DND-41 (cell line): ENCODE measurements around the gene AKAP1.
A peak's percentile ranks its signal among the peaks of the same experiment; 100 is the strongest.

ENCODE experiments used
- CTCF ChIP-seq: IDR thresholded peaks from 2 replicates; pipeline ENCODE4 v1.5.1; 2012; ENCODE audit warnings: borderline replicate concordance, low read length, moderate library complexity, mild to moderate bottlenecking; ENCODE audit not compliant: poor library complexity, severe bottlenecking; ENCODE audit errors: extremely low read depth
- EZH2 ChIP-seq: IDR thresholded peaks from 3 replicates; pipeline ENCODE4 v1.6.1; 2012; ENCODE audit warnings: borderline replicate concordance, low read depth, mild to moderate bottlenecking, moderate library complexity, low read length, inconsistent platforms; ENCODE audit not compliant: severe bottlenecking

- peak; percentile 50 for TF ChIP-seq CTCF
- TF ChIP-seq EZH2, result no peak
These were observed at the start of gene AKAP1 for GRCh38 chr17:57084802-57085447.
